H9 (cell line): ENCODE measurements around the gene TBC1D2. TPM values are rescaled to one million over a fixed set of nuclear protein-coding genes. Genes with fewer than 3 reads are reported as not detected.

ENCODE experiments used
- DNase-seq: peaks from one replicate; pipeline ENCODE4 v3.0.0-alpha.2; 2017
- H2AFZ ChIP-seq: one replicate; pipeline ENCODE4 v1.6.1; 2013; ENCODE audit warnings: mild to moderate bottlenecking, low read length, control low read depth, moderate library complexity
- H2AK5ac ChIP-seq: 2 replicates; pipeline ENCODE4 v1.6.1; 2013; ENCODE audit warnings: low read length, control low read depth, mixed read lengths; ENCODE audit not compliant: insufficient read length
- H2BK120ac ChIP-seq: one replicate; pipeline ENCODE4 v1.6.1; 2013; ENCODE audit warnings: low read depth, mild to moderate bottlenecking, low read length, control low read depth, inconsistent platforms; ENCODE audit not compliant: poor library complexity, severe bottlenecking
- H2BK12ac ChIP-seq: 2 replicates; pipeline ENCODE4 v1.6.1; 2013; ENCODE audit warnings: low read length, control low read depth, mixed read lengths, low read depth; ENCODE audit not compliant: insufficient read length
- H2BK15ac ChIP-seq: 2 replicates; pipeline ENCODE4 v1.6.1; 2013; ENCODE audit warnings: low read depth, low read length, control low read depth
- H2BK20ac ChIP-seq: one replicate; pipeline ENCODE4 v1.6.1; 2013; ENCODE audit warnings: low read depth, mild to moderate bottlenecking, low read length, control low read depth, inconsistent platforms; ENCODE audit not compliant: poor library complexity, severe bottlenecking
- H2BK5ac ChIP-seq: 2 replicates; pipeline ENCODE4 v1.6.1; 2013; ENCODE audit warnings: low read length, control low read depth, mixed read lengths; ENCODE audit not compliant: insufficient read length
- H3K14ac ChIP-seq: 2 replicates; pipeline ENCODE4 v1.6.1; 2013; ENCODE audit warnings: low read length, control low read depth; ENCODE audit not compliant: insufficient read depth
- H3K18ac ChIP-seq: 2 replicates; pipeline ENCODE4 v1.6.1; 2013; ENCODE audit warnings: low read depth, mild to moderate bottlenecking, mixed read lengths, low read length, control low read depth; ENCODE audit not compliant: insufficient read length
- H3K23ac ChIP-seq: 2 replicates; pipeline ENCODE4 v1.6.1; 2013; ENCODE audit warnings: low read length, control low read depth, mixed read lengths, low read depth; ENCODE audit not compliant: insufficient read length
- H3K23me2 ChIP-seq: 2 replicates; pipeline ENCODE4 v1.6.1; 2013; ENCODE audit warnings: low read depth, mild to moderate bottlenecking, mixed read lengths, low read length, control low read depth; ENCODE audit not compliant: insufficient read length, poor library complexity, severe bottlenecking
- H3K27ac ChIP-seq: 2 replicates; pipeline ENCODE4 v1.5.1; 2013; ENCODE audit warnings: low read length, control low read depth, mixed read lengths, low read depth; ENCODE audit not compliant: insufficient read length
- H3K27me3 ChIP-seq: 2 replicates; pipeline ENCODE4 v1.6.1; 2013; ENCODE audit warnings: low read length, control low read depth, inconsistent platforms; ENCODE audit not compliant: insufficient read depth
- H3K4ac ChIP-seq: 2 replicates; pipeline ENCODE4 v1.6.1; 2013; ENCODE audit warnings: low read depth, mild to moderate bottlenecking, control low read depth, inconsistent platforms, low read length, moderate library complexity
- H3K4me1 ChIP-seq: 2 replicates; pipeline ENCODE4 v1.6.1; 2013; ENCODE audit warnings: low read length, control low read depth, inconsistent platforms; ENCODE audit not compliant: insufficient read depth
- H3K4me2 ChIP-seq: 2 replicates; pipeline ENCODE4 v1.6.1; 2013; ENCODE audit warnings: low read length, control low read depth, mixed read lengths; ENCODE audit not compliant: insufficient read length, insufficient read depth
- H3K56ac ChIP-seq: 2 replicates; pipeline ENCODE4 v1.6.1; 2013; ENCODE audit warnings: low read depth, mild to moderate bottlenecking, mixed read lengths, low read length, control low read depth; ENCODE audit not compliant: insufficient read length
- H3K79me1 ChIP-seq: 2 replicates; pipeline ENCODE4 v1.6.1; 2013; ENCODE audit warnings: low read depth, mild to moderate bottlenecking, moderate library complexity, low read length, control low read depth, inconsistent platforms; ENCODE audit not compliant: insufficient read depth, poor library complexity, severe bottlenecking
- H3K79me2 ChIP-seq: 2 replicates; pipeline ENCODE4 v1.6.1; 2013; ENCODE audit warnings: low read length, control low read depth, inconsistent platforms; ENCODE audit not compliant: insufficient read depth
- H3K9ac ChIP-seq: 2 replicates; pipeline ENCODE4 v1.6.1; 2013; ENCODE audit warnings: low read length, control low read depth, mixed read lengths; ENCODE audit not compliant: insufficient read length; ENCODE audit errors: extremely low read depth
- H3K9me3 ChIP-seq: one replicate; pipeline ENCODE4 v1.6.1; 2013; ENCODE audit warnings: low read depth, low read length, inconsistent platforms; ENCODE audit not compliant: control insufficient read depth
- H3T11ph ChIP-seq: one replicate; pipeline ENCODE4 v1.6.1; 2013; ENCODE audit warnings: mild to moderate bottlenecking, low read length, control low read depth, inconsistent platforms
- H4K20me1 ChIP-seq: one replicate; pipeline ENCODE4 v1.6.1; 2013; ENCODE audit not compliant: control insufficient read depth, insufficient read length, insufficient read depth
- H4K5ac ChIP-seq: 2 replicates; pipeline ENCODE4 v1.6.1; 2013; ENCODE audit warnings: low read depth, mild to moderate bottlenecking, mixed read lengths, low read length, control low read depth; ENCODE audit not compliant: insufficient read length
- H4K8ac ChIP-seq: replicated peaks from 2 replicates; pipeline ENCODE4 v1.6.1; 2013; ENCODE audit warnings: low read length, control low read depth, mixed read lengths, low read depth; ENCODE audit not compliant: insufficient read length
- H4K91ac ChIP-seq: 2 replicates; pipeline ENCODE4 v1.6.1; 2013; ENCODE audit warnings: low read depth, mild to moderate bottlenecking, moderate library complexity, mixed read lengths, low read length, control low read depth; ENCODE audit not compliant: insufficient read length
- H3K27ac Mint-ChIP-seq, 3 experiments: 2 replicates in 2 of 3; 3 replicates in 1 of 3; pipeline ENCODE4 v1.8.0; 2020 to 2021; ENCODE audit warnings: mixed read lengths in 3 of 3, mild to moderate bottlenecking in 1 of 3, moderate library complexity in 1 of 3
- H3K27me3 Mint-ChIP-seq: 2 replicates; pipeline ENCODE4 v1.8.0; 2021; ENCODE audit warnings: low read depth, mild to moderate bottlenecking, moderate library complexity, mixed read lengths
- H3K36me3 Mint-ChIP-seq, 3 experiments: 2 replicates in 2 of 3; 3 replicates in 1 of 3; pipeline ENCODE4 v1.8.0; 2020 to 2021; ENCODE audit warnings: low read depth in 3 of 3, mixed read lengths in 3 of 3; ENCODE audit not compliant: insufficient read depth in 1 of 3
- H3K4me1 Mint-ChIP-seq, 2 experiments: 2 replicates each; pipeline ENCODE4 v1.8.0; 2020; ENCODE audit warnings: mixed read lengths in 2 of 2
- H3K4me3 Mint-ChIP-seq, 2 experiments: 2 replicates in 1 of 2; 3 replicates in 1 of 2; pipeline ENCODE4 v1.8.0; 2020 to 2021; ENCODE audit warnings: mild to moderate bottlenecking in 2 of 2, mixed read lengths in 2 of 2, moderate library complexity in 1 of 2
- H3K9me3 Mint-ChIP-seq, 2 experiments: 2 replicates in 1 of 2; 3 replicates in 1 of 2; pipeline ENCODE4 v1.8.0; 2020; ENCODE audit warnings: mild to moderate bottlenecking in 2 of 2, mixed read lengths in 2 of 2, moderate library complexity in 1 of 2
- CTCF ChIP-seq: fragments of 200-600 bp; sonication (generic); conservative IDR thresholded peaks from 3 replicates; pipeline ENCODE4 v1.8.0; 2021; ENCODE audit warnings: antibody characterized with exemption, mild to moderate bottlenecking
- WGBS: extraction: QIAGEN DNeasy Blood & Tissue Kit; methylation state at CpG from one replicate; pipeline ENCODE4 v1.1.7; 2013; ENCODE audit warnings: missing lambda C conversion rate, low lambda C conversion rate, mixed read lengths; ENCODE audit not compliant: insufficient read length; ENCODE audit errors: extremely low coverage; 5-methylcytosine and 5-hydroxymethylcytosine counted together
- total RNA-seq: library from RNA; stranded (reverse); gene quantifications from 2 replicates; pipeline ENCODE4 v1.2.1, GENCODE V29; 2021

The TBC1D2 gene
- total RNA-seq, 1 experiment from 2014 or later: 2.9 TPM

GRCh38 chr9:98207606-98208005 is 47.8 kb downstream of the TBC1D2 start:
- Histone ChIP-seq H2BK12ac (no peak overlapping the region), H3K14ac (no peak overlapping the region; the same call in 1 of the 2 replicates), H2BK5ac (no peak overlapping the region), H2BK15ac (no peak overlapping the region), H3K27ac (no peak overlapping the region), H3K27me3 (no peaks in the 10 kb centered on the region), H3K56ac (no peak overlapping the region), H3T11ph (no peak overlapping the region), H3K23ac (no peak overlapping the region), H3K79me1 (no peaks in the 10 kb centered on the region), H4K8ac (no peak overlapping the region), H2AFZ (no peak overlapping the region), H3K9ac (no peak overlapping the region), H4K91ac (no peak overlapping the region), H3K4me2 (no peak overlapping the region), H4K20me1 (no peaks in the 10 kb centered on the region), H2BK20ac (no peak overlapping the region), H2AK5ac (no peak overlapping the region), H3K79me2 (no peaks in the 10 kb centered on the region), H2BK120ac (no peak overlapping the region), H4K5ac (no peak overlapping the region), H3K18ac (no peak overlapping the region), H3K9me3 (no peaks in the 10 kb centered on the region), H3K23me2 (no peaks in the 10 kb centered on the region), H3K4ac (no peak overlapping the region), H3K4me1 (no peaks in the 10 kb centered on the region)
- TF ChIP-seq CTCF: peak; percentile 18; the same call in 1 of the 3 replicates
- no peak for DNase-seq
- H3K27me3 Mint-ChIP-seq: no peaks in the 10 kb centered on the region
- H3K4me3 Mint-ChIP-seq: no peak overlapping the region
- WGBS: no CpG with 5 or more reads among the region's 4 CpGs
- no peak overlapping the region for H3K27ac Mint-ChIP-seq
- peaks cover 10 to 23% (median 12%) of the 10 kb centered on the region in 3 experiments for H3K36me3 Mint-ChIP-seq
- peaks cover 6 to 10% of the 10 kb centered on the region in 2 experiments; a peak in 4 of 5 replicates for H3K9me3 Mint-ChIP-seq
- peaks cover 8 to 12% of the 10 kb centered on the region in 2 experiments for H3K4me1 Mint-ChIP-seq
